ENCODE measurements around the gene KLHDC4. TPM values are rescaled to one million over a fixed set of nuclear protein-coding genes. Genes with fewer than 3 reads are reported as not detected.
A peak's percentile ranks its signal among the peaks of the same experiment; 100 is the strongest.

Gene KLHDC4
- polyA plus RNA-seq, 3 donors: 11.2 to 26.4 (median 12.6) TPM

DNA sequence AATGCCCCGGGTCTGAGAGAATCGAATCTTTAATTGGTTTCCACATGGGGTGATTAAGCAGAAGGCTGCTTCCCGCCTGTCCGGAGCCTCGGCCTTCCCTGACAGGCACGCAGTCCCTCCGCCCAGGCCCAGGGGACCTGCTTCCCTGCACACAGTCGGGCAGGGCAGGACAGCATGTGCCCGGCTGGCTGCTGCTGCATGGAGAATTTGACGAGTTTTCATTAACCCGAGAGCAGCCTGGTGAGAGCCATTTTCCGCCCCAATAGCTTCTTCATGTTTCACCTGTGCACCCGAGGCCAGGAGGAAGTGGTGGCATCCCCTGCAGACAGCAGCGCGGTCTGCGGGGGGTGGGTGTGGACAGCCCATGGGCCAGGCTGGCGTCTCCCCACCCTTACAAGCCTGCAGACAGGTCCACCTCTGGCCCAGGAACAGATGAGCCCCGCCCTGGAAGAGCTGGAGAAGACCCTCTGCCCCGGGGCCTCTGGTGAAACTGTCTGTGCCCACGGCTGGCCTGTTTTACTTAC lies 67.0 kb downstream of the KLHDC4 start:
- H2AFZ ChIP-seq (ENCODE audit: insufficient read depth, low read depth, low read length, poor library complexity, severe bottlenecking): no peak overlapping the region
- H3K9me3 Mint-ChIP-seq: no peaks in the 10 kb centered on the region
- peaks cover 8% of the 10 kb centered on the region for H3K4me1 Mint-ChIP-seq
- no peak overlapping the region for H3K27ac Mint-ChIP-seq
- no peak for DNase-seq
- no peak overlapping the region for H3K4me3 Mint-ChIP-seq
- intact Hi-C loops (cut with micrococcal nuclease): no loop called here
- H3K4me1 ChIP-seq (ENCODE audit: control insufficient read depth in 1 of 2, insufficient read depth in 2 of 2, low read length in 2 of 2): no peaks in the 10 kb centered on the region
- WGBS (ENCODE audit: insufficient coverage): 93% methylated on average over 17 of the region's 20 CpGs
- H3K36me3 ChIP-seq (replicated peaks in 1 of 2; ENCODE audit: control insufficient read depth in 1 of 2, insufficient read depth in 2 of 2, low read length in 2 of 2): peaks cover 17 to 49% of the 10 kb centered on the region in 2 donors
- no peaks in the 10 kb centered on the region for H3K27me3 ChIP-seq (ENCODE audit: control insufficient read depth in 2 of 2, insufficient read depth in 2 of 2, low read length in 2 of 2)
- no peak overlapping the region for H3K4me3 ChIP-seq (replicated peaks in 1 of 3; ENCODE audit: low read depth in 2 of 3, low read length in 3 of 3)
- H3K4me2 ChIP-seq (replicated peaks; ENCODE audit: extremely low read depth, low read length, poor library complexity, severe bottlenecking): no peak overlapping the region
- TF ChIP-seq CTCF (IDR thresholded peaks at IDR 0.05): no peak
- H4K20me1 ChIP-seq (ENCODE audit: insufficient read depth, low read length): no peaks in the 10 kb centered on the region
- no peak overlapping the region for H3K27ac ChIP-seq (ENCODE audit: low read depth in 1 of 2, low read length in 2 of 2)
- peaks cover 0 to 1% (median 1%) of the 10 kb centered on the region in 3 donors for H3K27me3 Mint-ChIP-seq (ENCODE audit: low read depth in 3 of 3)
- no peak overlapping the region for H3K9ac ChIP-seq (ENCODE audit: insufficient read depth, low read length, poor library complexity, severe bottlenecking)
- H3K79me2 ChIP-seq (ENCODE audit: insufficient read depth, low read length): no peaks in the 10 kb centered on the region
- H3K9me3 ChIP-seq (replicated peaks in 1 of 2; ENCODE audit: control insufficient read depth in 1 of 2, insufficient read depth in 1 of 2, low read length in 2 of 2): no peaks in the 10 kb centered on the region
- peaks cover 31 to 64% of the 10 kb centered on the region in 2 donors for H3K36me3 Mint-ChIP-seq

DNA sequence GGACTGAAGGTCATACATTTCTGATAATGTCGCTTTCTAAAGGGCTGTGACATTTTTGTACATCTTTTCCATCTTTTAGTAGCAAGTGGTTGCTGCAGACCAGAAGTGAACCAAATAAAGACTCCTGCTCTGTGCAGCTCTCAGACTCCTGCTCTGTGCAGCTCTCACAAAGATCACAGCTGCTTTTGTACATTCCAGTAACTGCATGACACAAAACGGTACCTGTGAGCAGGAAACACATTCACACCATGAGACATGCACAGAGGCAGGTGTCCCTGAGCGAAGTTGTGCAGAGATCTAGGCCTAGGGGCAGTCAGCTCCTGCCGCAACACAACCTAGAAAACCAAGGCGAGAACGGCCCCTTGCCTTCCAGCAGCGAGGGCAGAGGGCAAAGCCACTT lies 67.5 kb downstream of the KLHDC4 start:
- intact Hi-C loops (cut with micrococcal nuclease): no loop called here
- 97% methylated on average over 6 of the region's 7 CpGs for WGBS (ENCODE audit: insufficient coverage)
- Mint-ChIP-seq H3K4me3 (no peak overlapping the region), H3K36me3 (peaks cover 26 to 59% of the 10 kb centered on the region in 2 donors), H3K4me1 (peaks cover 7% of the 10 kb centered on the region), H3K27me3 (ENCODE audit: low read depth in 3 of 3) (peaks cover 0 to 1% (median under 1%) of the 10 kb centered on the region in 3 donors), H3K27ac (peak overlapping the region in 1 of 7 donors; percentile 20), H3K9me3 (no peaks in the 10 kb centered on the region)
- Histone ChIP-seq H3K9me3 (replicated peaks in 1 of 2; ENCODE audit: control insufficient read depth in 1 of 2, insufficient read depth in 1 of 2, low read length in 2 of 2) (no peaks in the 10 kb centered on the region), H3K27me3 (ENCODE audit: control insufficient read depth in 2 of 2, insufficient read depth in 2 of 2, low read length in 2 of 2) (no peaks in the 10 kb centered on the region), H3K4me3 (replicated peaks in 1 of 3; ENCODE audit: low read depth in 2 of 3, low read length in 3 of 3) (no peak overlapping the region), H3K4me2 (replicated peaks; ENCODE audit: extremely low read depth, low read length, poor library complexity, severe bottlenecking) (no peak overlapping the region), H3K9ac (ENCODE audit: insufficient read depth, low read length, poor library complexity, severe bottlenecking) (no peak overlapping the region), H3K79me2 (ENCODE audit: insufficient read depth, low read length) (no peaks in the 10 kb centered on the region), H3K27ac (ENCODE audit: low read depth in 1 of 2, low read length in 2 of 2) (no peak overlapping the region), H4K20me1 (ENCODE audit: insufficient read depth, low read length) (no peaks in the 10 kb centered on the region), H3K4me1 (ENCODE audit: control insufficient read depth in 1 of 2, insufficient read depth in 2 of 2, low read length in 2 of 2) (no peaks in the 10 kb centered on the region), H2AFZ (ENCODE audit: insufficient read depth, low read depth, low read length, poor library complexity, severe bottlenecking) (no peak overlapping the region), H3K36me3 (replicated peaks in 1 of 2; ENCODE audit: control insufficient read depth in 1 of 2, insufficient read depth in 2 of 2, low read length in 2 of 2) (peaks cover 13 to 45% of the 10 kb centered on the region in 2 donors)
- DNase-seq: no peak
- TF ChIP-seq CTCF (IDR thresholded peaks at IDR 0.05): no peak

Data from CD14-positive monocyte (primary cell).